Testis (tissue), 2 donors: ENCODE results near the gene LHX3.

Experiments used
- CTCF ChIP-seq, 3 experiments: fragments of 450-650 bp in 2 of 3; fragments of 200-600 bp in 1 of 3; sonication (generic) in 1 of 3; IDR thresholded peaks; one replicate each; pipeline ENCODE4 v1.5.1; 2016 to 2019; ENCODE audit warnings: antibody characterized with exemption in 3 of 3, mild to moderate bottlenecking in 2 of 3, moderate library complexity in 1 of 3
- POLR2A ChIP-seq: fragments of 450-650 bp; IDR thresholded peaks from one replicate; pipeline ENCODE4 v1.6.1; 2017; ENCODE audit warnings: antibody characterized with exemption, mild to moderate bottlenecking, moderate library complexity

- TF ChIP-seq CTCF (IDR thresholded peaks at IDR 0.05) (no peak), POLR2A (no peak)
Observed at GRCh38 chr9:136244969-136245218, 40.0 kb upstream of the LHX3 start.
